Vagina (tissue), 2 donors: Measurements from ENCODE around the gene IP6K2. TPM values are rescaled to one million over a fixed set of nuclear protein-coding genes. Genes with fewer than 3 reads are reported as not detected.

Experiments
- DNase-seq, 2 donors: peaks; one replicate each; pipeline ENCODE4 v3.0.0-alpha.2; 2017; ENCODE audit errors: extremely low spot score in 2 of 2
- H3K27ac ChIP-seq: fragments of 200-600 bp; sonication (generic); one replicate; pipeline ENCODE4 v1.5.1; 2019
- H3K27me3 ChIP-seq: fragments of 200-600 bp; sonication (generic); one replicate; pipeline ENCODE4 v1.5.1; 2019
- H3K36me3 ChIP-seq, 2 donors: fragments of 200-600 bp; sonication (generic); one replicate each; pipeline ENCODE4 v1.5.1; 2017 to 2019
- H3K4me1 ChIP-seq: fragments of 200-600 bp; sonication (generic); one replicate; pipeline ENCODE4 v1.5.1; 2019
- H3K4me3 ChIP-seq, 2 donors: fragments of 200-600 bp; sonication (generic); 1 replicate in 1 of 2; 2 replicates in 1 of 2; pipeline ENCODE4 v1.5.1; 2016 to 2019
- H3K9me3 ChIP-seq: fragments of 200-600 bp; sonication (generic); one replicate; pipeline ENCODE4 v1.5.1; 2019
- POLR2A ChIP-seq, 2 donors: fragments of 450-650 bp; IDR thresholded peaks; one replicate each; pipeline ENCODE4 v1.6.1; 2017; ENCODE audit warnings: antibody characterized with exemption in 2 of 2, mild to moderate bottlenecking in 2 of 2, moderate library complexity in 2 of 2
- POLR2AphosphoS5 ChIP-seq, 2 donors: sonication (generic); formaldehyde crosslinking; IDR thresholded peaks; one replicate each; pipeline ENCODE4 v1.9.0; 2017; ENCODE audit warnings: antibody characterized with exemption in 2 of 2, mild to moderate bottlenecking in 2 of 2, low read depth in 1 of 2; ENCODE audit not compliant: insufficient read depth in 1 of 2
- intact Hi-C: fragments of 100-400 bp; cut with DNase I; formaldehyde crosslinking; loops from one replicate; pipeline ENCODE4 v1.15.1; 2023
- total RNA-seq: library from RNA; depleted of rRNA; stranded (reverse); fragments of >200 nt; gene quantifications from one replicate; pipeline ENCODE4 v1.2.3, GENCODE V29; 2016
- TF ChIP-seq, protein P1 (sequence below), 3 experiments: fragments of 450-650 bp in 2 of 3; fragments of 200-600 bp in 1 of 3; sonication (generic) in 1 of 3; IDR thresholded peaks; one replicate each; pipeline ENCODE4 v1.5.1; 2017 to 2019; ENCODE audit warnings: antibody characterized with exemption in 3 of 3, mild to moderate bottlenecking in 2 of 3, moderate library complexity in 2 of 3

Gene IP6K2
- total RNA-seq, 1 donor from 2014 or later = 119 TPM

DNA sequence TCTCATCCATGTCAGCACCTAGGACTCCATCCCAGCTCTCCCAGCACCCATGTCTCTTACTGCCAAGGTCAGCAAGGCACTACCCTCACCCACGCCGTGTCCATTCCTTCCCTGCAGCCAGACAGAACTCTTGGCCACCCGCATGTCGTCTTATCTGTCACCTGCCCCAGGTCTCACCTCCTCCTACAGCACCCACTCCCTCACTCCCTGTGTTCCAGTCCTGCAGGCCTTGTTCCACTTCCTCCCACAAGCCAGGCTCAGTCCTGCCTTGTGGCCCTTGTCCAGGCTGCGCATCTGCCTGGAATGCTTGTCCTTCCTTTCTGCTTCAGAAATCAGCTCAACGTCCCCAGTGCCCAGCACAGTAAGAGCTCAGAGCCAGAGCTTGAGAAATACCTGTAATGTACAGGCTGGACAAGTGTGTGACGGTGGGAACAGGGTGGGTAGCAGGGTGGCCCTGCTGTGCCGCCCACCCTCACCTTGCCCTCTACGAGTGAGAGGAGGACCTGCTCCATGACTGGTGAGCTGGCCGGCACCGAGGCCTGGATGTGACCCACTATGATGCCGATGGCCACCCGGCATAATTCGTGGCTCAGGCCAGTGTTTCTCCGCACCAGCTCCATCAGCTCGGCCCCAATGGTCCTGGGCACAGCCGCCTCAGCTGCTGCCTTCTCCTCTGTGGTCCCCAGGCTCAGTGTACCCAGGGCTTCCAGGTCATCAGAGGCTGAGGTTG lies 36.0 kb downstream of the IP6K2 start:
- Histone ChIP-seq H3K4me1 (peaks cover 25% of the 10 kb centered on the region), H3K4me3 (no peak overlapping the region), H3K36me3 (peaks cover 0 to 47% of the 10 kb centered on the region in 2 donors), H3K9me3 (no peaks in the 10 kb centered on the region), H3K27ac (no peak overlapping the region), H3K27me3 (no peaks in the 10 kb centered on the region)
- no peak for TF ChIP-seq POLR2A (IDR thresholded peaks at IDR 0.05)
- TF ChIP-seq POLR2AphosphoS5 (IDR thresholded peaks at IDR 0.05; ENCODE audit: insufficient read depth in 1 of 2, low read depth in 1 of 2) = no peak
- TF ChIP-seq, protein P1, sequence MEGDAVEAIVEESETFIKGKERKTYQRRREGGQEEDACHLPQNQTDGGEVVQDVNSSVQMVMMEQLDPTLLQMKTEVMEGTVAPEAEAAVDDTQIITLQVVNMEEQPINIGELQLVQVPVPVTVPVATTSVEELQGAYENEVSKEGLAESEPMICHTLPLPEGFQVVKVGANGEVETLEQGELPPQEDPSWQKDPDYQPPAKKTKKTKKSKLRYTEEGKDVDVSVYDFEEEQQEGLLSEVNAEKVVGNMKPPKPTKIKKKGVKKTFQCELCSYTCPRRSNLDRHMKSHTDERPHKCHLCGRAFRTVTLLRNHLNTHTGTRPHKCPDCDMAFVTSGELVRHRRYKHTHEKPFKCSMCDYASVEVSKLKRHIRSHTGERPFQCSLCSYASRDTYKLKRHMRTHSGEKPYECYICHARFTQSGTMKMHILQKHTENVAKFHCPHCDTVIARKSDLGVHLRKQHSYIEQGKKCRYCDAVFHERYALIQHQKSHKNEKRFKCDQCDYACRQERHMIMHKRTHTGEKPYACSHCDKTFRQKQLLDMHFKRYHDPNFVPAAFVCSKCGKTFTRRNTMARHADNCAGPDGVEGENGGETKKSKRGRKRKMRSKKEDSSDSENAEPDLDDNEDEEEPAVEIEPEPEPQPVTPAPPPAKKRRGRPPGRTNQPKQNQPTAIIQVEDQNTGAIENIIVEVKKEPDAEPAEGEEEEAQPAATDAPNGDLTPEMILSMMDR (IDR thresholded peaks at IDR 0.05) = no peak
- intact Hi-C loops = no loop called here
- no peak for DNase-seq

DNA sequence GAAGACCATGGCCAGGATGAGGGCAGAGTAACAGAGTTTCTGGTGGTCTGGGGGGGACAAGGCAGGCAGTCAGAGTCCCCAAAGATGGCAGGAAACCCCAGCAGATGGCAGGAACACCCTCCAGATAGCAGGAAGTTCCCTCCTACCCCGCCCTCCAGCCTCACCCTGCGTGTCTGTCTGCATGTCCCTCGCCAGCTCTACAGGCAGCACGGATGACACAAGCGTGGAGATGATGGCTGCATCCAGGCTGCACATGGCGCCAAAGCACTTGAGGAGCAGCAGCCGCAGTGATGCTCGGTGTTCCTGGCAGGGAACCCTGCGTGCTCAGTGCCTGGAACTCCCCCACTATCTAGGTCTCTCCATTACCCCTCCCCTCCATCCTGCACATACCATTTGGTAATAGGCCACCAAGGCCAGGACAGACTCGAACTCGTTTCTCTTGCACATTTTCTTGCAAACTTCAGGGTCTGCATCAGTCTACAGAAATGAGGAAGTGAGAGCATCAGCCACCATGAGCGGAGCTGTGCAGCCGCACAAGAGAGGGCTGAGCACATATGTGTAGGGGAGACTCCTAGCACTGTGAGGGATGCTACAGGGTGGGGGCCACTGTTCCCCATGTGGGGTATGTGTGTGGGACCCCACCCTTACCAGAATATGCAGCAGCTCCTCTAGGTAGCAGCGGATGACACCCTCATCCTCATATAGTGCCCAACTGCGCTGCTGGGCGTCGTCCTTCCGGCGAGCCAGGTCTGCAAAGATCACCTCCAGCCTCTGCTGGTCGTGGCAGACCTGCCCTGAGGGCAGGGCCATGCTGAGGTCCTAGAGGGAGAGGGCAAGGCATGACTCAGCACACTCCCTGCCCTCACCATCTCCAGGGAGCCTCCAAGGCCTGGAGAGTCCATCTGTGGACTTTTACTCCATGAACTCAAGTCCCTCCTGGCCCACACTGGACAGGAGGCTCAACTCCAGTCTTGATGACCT lies 37.3 kb downstream of the IP6K2 start:
- intact Hi-C loops = no loop called here
- TF ChIP-seq POLR2A (IDR thresholded peaks at IDR 0.05) (no peak), POLR2AphosphoS5 (IDR thresholded peaks at IDR 0.05; ENCODE audit: insufficient read depth in 1 of 2, low read depth in 1 of 2) (no peak)
- TF ChIP-seq, protein P1 (IDR thresholded peaks at IDR 0.05) = no peak
- H3K4me1 ChIP-seq = peaks cover 18% of the 10 kb centered on the region
- H3K27me3 ChIP-seq = no peaks in the 10 kb centered on the region
- H3K27ac ChIP-seq = no peak overlapping the region
- H3K36me3 ChIP-seq = peaks cover 0 to 47% of the 10 kb centered on the region in 2 donors
- no peaks in the 10 kb centered on the region for H3K9me3 ChIP-seq
- no peak for DNase-seq
- H3K4me3 ChIP-seq = no peak overlapping the region

DNA sequence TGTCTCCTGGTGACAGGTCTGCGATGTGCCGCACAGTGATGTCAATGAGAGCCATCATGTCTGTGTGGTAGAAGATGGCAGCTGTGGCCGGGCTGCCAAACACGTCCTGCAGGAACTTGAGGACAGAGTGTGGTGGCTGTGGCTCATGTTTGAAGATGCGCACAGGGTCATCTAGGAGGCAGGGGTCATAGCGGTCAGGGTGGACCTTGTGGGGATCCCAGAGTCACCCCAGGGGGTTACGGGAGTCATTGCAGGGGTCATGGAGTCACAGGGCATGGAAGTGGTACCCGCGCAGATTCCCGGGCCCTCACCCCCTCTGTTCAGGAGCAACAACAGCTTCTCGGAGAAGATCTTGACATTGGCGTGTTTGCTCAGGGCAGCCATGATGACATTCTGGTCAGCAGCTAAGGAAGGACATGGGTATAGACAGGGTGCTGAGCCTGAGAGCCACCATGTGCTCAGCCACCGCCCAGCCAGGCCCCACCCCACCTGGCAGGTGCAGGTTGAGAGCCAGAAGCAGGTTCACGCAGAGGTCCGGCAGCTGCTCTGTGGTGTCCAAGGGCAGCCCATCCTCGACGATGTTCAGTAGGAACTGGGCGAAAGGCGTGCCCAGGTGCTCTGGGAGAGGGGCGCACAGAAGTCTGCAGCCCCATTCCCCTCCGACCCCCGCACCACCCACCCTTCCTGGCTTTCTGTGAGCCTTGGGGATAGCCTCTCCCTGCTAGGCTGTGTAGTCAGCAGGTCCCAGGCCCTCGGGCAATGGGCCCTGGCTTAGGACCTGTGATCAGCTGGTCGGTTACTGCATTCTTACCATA lies 38.2 kb downstream of the IP6K2 start:
- DNase-seq = no peak
- Histone ChIP-seq H3K36me3 (peaks cover 0 to 47% of the 10 kb centered on the region in 2 donors), H3K27ac (no peak overlapping the region), H3K9me3 (no peaks in the 10 kb centered on the region), H3K4me3 (no peak overlapping the region), H3K27me3 (no peaks in the 10 kb centered on the region), H3K4me1 (peaks cover 8% of the 10 kb centered on the region)
- intact Hi-C loops = no loop called here
- TF ChIP-seq, protein P1 (IDR thresholded peaks at IDR 0.05) = no peak
- no peak for TF ChIP-seq POLR2A (IDR thresholded peaks at IDR 0.05)
- TF ChIP-seq POLR2AphosphoS5 (IDR thresholded peaks at IDR 0.05; ENCODE audit: insufficient read depth in 1 of 2, low read depth in 1 of 2) = no peak

DNA sequence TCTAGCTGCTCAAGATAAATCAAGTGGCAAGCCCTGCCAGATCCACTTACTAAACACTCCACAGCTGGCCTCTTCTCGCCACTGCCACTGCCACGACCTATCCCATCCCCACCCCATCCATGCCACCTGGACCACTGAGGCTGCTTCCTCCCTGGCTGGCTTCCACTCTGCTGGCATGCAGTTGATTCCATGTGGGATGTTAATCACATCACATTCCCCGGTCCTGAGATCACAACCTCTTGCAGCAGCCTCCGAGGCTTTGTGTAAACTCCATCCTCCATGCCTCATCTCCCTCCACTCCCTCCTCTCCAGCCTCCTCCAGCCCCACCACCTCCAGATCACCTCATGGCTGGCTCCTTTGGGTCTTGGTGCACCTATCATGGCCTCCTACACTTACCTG lies 39.0 kb downstream of the IP6K2 start:
- no peak overlapping the region for H3K4me3 ChIP-seq
- H3K4me1 ChIP-seq = peaks cover 1% of the 10 kb centered on the region
- H3K27ac ChIP-seq = no peak overlapping the region
- no peaks in the 10 kb centered on the region for H3K27me3 ChIP-seq
- no peak for DNase-seq
- intact Hi-C loops = no loop called here
- peaks cover 0 to 47% of the 10 kb centered on the region in 2 donors for H3K36me3 ChIP-seq
- no peaks in the 10 kb centered on the region for H3K9me3 ChIP-seq
- TF ChIP-seq POLR2AphosphoS5 (IDR thresholded peaks at IDR 0.05; ENCODE audit: insufficient read depth in 1 of 2, low read depth in 1 of 2) (no peak), POLR2A (IDR thresholded peaks at IDR 0.05) (no peak)
- TF ChIP-seq, protein P1 (IDR thresholded peaks at IDR 0.05) = no peak
